ENCODE measurements around the gene ALG13.
"Not testable (repeated sequence)": the region's sequence is repeated elsewhere in the genome, so short reads cannot be mapped to it uniquely, and the experiment has no call there.

ALG13 gene

DNA sequence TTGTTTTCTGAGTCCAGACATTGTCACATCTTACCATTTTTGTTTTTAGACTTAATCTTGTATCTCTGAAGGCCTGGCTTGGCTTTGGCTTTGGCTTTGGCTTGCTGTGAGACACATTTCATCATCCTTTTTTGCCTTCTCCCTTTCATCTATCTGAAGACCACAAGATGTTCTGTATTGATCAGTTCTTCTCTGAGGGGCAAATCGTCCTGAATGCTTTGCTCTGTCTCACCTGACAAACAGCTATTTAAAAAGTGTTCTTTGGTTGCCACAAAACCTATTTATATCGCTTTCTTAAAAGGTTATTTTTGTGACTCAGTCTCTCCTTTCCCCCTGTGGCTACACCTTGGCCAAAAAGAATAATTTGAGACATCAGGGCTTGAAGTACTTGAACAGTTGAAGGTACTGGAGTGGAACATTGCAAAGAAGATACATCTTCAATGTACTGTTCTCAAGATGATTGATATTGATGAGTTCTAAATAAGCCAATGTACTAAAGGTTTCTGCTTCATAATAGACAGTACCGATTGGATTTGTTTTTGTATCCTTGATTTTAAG is 80.7 kb downstream of the ALG13 start:
- no peak for DNase-seq

DNA sequence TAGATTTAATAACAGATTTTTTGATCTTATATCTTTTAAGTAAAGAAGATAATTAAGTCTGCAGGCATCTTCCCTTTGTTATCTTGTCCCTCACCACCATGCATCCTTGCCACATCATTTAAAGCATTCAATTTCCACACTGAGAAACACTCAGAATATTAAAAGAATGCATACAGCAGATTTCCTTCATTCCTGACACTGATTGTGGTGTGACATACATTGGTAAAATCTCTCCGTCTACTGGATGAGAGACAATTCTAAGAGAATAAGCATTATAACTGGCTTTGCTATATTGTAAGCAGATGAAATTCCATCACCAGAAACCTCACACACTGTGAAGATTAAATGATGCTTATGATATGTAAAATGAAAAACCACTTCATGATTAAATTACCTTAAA is 97.6 kb downstream of the ALG13 start:
- no peak for DNase-seq

DNA sequence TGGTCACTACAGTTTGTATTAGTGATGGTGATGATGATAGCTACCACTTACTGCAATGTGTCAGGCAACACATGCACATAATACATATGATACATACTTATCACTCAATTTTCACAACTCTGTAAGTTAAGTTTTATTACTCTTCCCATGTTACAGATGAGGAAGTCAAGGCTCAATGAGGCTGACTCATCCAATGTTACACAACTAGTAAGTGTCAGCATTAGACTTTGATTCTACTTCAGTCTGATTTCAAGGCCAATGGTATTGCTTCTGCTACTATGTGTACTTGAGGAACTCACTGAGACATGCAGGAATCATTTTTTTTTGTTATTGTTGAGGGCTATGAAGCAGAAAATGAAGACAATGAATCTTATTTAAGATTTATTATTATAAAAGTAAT is 98.6 kb downstream of the ALG13 start:
- DNase-seq: no peak

DNA sequence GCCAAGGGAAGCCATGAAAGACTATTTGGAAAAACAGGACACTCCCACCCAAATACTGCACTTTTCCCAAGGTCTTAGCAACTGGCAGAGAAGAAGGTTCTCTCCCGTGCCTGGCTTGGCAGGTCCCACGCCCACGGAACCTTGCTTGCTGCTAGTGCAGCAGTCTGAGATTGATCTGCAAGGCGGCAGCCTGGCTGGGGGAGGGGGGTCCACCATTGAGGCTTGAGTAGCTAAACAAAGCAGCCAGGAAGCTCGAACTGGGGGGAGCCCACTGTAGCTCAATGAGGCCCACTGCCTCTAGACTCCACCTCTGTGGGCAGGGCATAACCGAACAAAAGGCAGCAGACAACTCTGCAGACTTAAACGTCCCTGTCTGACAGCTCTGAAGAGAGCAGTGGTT is 103.7 kb downstream of the ALG13 start:
- DNase-seq: no peak

DNA sequence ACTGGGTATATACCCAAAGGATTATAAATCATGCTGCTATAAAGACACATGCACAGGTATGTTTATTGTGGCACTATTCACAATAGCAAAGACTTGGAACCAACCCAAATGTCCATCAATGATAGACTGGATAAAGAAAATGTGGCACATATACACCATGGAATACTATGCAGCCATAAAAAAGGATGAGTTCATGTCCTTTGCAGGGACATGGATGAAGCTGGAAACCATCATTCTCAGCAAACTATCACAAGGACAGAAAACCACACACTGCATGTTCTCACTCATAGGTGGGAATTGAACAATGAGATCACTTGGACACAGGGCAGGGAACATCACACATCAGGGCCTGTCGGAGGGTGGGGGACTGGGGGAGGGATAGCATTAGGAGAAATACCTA is 109.1 kb downstream of the ALG13 start:
- DNase-seq: not testable (repeated sequence)
